HUDEP-2 (cell line): Measurements from ENCODE around the gene MAML1.
"Not testable (repeated sequence)": the region's sequence is repeated elsewhere in the genome, so short reads cannot be mapped to it uniquely, and the experiment has no call there.

Source experiments
- DNase-seq, 76 experiments: peaks; one replicate each; lab custom pipeline; 2025; ENCODE audit not compliant: unreplicated experiment in 76 of 76; lab: John Stamatoyannopoulos, UW

MAML1 gene

GRCh38 chr5:179789278-179789677 is 56.7 kb downstream of the MAML1 start:
- not testable (repeated sequence) for DNase-seq

- no peak for DNase-seq
Observed at GRCh38 chr5:179791881-179792611, 59.4 kb downstream of the MAML1 start.

DNA sequence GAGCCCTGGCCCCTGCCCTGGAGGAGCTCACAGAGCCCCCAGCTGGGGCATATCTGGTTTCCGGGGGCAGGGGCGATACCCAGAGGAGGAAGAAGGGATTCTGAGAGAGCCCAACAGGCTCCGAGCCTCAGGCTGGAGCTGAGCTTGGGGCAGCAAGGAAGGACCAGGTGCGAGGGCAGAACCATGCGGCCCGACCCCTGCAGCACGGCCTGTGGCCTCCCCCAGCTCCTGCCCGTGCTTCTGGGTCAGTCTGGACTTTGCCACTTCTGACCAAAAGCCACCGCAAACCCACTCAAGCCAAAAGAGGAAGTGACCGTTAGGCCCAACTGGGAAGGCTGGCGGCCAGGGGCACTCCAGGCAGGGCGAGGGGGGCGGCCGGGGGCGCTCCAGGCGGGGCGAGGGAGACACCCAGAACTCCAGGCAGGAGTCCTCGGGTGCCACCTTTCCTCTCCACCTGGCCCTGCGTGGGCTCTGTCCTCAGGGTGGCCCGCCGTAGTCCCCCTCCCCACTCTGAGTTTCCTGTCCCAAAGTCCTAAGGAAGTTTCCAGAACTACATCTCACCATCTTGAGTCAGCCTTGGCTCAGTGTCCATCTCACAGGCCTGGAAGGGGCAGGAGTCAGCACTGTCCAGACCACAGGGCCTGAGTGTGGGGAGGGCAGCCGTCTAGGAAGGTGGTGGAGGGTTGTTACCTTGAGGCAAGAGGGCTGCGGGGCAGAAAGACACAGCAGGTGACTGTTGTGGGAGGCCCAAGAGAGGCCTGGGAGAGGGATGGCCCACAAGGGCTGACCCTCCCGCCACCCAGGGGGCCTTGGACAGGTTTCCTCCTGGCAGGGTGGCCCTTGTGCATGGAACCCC is 60.2 kb downstream of the MAML1 start:
- no peak for DNase-seq

DNA sequence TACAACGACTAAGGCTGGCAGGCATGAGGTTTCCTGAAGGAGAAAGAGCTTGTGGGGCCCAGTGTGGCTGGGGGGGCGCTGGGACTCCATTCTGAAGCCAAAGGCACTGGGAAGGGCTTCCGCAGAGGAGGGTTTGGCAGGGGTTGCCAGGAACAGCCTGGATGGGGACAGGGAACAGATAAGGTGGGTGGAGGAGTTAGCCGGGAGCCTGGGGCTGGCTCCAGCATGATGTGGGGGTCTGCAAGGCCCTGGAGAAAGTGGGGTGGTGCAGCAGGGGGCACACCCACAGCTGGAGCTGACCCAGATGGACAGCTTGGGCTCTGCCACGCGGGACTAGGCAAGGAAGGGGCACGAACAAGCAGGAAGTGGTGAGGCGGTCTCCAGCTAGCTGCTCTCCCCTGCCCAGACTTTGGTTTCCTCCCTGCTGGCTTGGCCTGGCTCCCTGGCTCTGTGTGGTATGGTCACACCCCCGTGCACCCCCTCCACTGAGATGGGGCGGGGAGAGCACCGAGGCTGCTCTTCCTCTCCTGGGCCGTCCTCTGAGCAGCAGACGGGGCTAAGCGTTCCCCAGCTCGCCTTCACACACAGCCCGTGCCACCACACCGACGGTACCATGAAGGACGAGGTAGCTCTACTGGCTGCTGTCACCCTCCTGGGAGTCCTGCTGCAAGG is 61.0 kb downstream of the MAML1 start, which contains the start of gene LTC4S:
TSS of gene LTC4S (plus strand) at position 519 of the 672 bp plus-strand sequence. CDS start at position 614, 95 bp downstream.
- DNase-seq: peak in 69 of 76 experiments; percentile 10 to 83 (median 66)

DNA sequence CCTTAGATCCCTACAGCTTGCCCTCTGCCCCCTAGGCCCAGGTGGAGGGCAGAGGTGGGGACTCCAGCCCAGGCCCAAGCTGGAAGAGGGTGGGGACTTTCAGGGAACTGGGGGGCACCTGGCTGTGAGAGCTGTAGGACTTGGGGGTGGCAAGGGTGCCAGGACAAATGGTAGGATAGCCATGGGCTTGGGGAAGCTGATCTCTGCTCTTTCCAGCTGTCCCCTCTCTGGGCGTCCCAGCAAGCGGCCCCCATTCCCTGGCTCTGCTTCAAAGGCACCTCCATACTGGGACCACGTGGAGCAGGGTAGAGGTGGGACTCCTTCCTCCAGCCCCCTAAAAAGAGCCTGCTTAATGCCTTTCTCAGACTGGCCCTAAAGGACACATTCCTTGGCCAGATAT is 61.5 kb downstream of the MAML1 start:
- no peak for DNase-seq

DNA sequence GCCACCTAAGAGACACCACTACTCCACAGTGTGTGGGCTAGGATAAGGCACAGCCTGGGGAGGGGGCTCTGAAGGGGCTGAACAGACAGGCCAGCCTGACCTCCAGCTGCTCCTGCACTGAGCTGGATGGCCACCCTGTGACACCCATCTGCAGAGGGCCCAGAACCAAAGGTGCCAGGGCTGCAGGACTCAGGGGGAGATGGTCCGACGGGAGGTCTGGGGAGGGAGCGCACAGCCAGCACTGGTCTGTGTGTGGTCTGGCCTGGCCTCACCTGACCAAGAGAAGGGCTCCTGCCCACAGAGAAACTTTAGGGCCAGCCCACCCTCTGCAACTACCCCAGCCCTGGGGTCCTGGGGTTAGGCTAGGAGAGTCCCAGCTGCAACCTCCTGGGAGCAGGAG is 62.0 kb downstream of the MAML1 start:
- DNase-seq: no peak

GRCh38 chr5:179795049-179795862 is 62.6 kb downstream of the MAML1 start:
- DNase-seq: no peak

- DNase-seq: peak in 61 of 76 experiments; percentile 14 to 77 (median 56)
Observed at GRCh38 chr5:179795863-179796833, 63.5 kb downstream of the MAML1 start.

GRCh38 chr5:179796877-179797608 is 64.4 kb downstream of the MAML1 start:
- DNase-seq: no peak

DNA sequence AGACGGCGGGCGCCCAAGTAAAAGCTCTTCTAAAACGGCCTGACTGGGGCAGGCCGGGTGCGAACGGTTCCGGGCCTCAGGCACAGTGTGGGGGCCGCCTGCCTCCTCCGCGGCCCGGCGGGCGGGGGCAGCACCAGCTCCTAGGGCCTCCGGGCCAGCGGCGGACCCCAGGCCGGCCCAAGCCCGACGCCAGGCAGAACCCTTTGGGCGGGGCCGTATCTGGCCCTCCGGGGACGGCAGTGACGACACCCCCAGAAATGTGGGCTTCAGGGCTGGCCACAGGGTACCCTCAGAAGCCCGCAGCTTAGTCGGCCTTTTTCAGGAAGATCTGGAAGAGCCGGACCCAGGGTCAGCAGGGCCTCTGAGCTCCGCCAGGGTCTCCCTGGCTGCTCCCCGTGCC is 65.1 kb downstream of the MAML1 start:
- DNase-seq: no peak

DNA sequence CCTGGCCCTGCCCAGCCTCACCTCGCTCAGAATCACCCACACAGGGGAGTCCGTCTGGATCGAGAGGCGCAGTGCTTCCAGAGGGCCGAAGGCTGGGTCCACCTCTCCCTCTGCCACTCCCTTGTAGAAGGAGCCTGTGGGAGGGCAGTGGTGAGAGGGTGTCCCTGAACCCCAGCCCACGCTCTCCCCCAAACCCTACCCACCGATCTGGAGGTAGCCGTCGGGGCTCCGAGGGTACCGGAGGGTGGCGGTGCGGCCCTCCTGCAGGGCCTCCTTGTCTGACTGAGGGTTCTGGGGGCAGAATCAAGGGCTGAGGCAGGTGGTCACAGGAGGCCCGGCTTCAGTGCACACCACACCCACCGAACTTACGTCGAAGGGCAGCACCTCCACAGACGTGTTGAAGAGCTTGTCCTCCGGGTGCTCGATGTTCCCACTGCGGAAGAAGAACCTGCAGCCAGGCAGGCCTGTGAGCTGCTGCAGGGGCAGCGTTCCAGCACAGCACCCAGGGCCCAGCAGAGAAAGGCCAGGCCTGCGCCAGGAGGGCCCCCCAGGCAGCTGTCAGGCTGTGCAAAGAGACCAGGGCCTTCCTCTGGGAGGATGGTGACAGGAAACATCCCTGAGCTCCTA is 65.6 kb downstream of the MAML1 start:
- DNase-seq: no peak

DNA sequence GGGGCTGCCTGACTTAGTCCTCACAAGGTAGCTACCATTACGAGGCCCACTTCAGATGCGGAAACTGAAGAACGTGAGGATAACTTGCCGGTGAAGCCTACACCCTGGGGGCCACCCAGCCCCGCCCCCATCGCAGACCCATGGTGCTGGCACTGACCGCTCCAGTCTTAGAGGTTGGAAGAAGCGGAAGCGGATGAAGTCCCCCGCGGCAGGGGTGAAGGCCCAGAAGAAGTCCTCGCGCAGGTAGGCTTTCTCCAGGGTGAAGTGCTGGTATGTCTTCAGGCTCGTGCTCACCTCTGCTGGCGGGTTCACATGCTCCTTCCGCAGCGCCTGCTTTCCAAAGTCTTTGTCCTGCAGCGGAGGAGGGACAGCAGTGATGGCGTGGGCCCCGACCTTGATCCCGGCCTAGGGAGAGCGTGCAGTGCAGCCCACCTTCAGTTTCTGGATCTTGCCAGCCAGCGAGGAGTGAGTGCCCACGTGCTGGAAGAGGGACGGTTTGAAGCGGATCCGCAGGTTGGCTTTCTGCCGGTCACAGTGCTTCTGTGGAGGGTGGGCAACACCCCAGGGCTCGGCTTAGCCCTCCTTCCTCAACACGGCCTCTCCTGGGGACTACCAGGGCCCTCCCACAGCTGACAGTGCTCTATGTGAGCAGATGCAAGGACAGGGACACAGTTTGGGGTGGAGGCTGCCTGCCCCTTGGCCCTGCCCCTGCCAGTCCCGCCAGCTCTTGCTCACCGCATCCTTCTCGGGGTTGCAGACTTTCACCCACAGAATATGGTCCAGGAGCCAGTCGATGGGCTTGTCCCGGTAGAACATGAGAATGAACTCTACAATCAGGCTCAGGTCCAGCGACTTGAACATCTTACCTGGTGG is 66.4 kb downstream of the MAML1 start:
- DNase-seq: no peak

GRCh38 chr5:179799644-179799973 is 67.0 kb downstream of the MAML1 start:
- DNase-seq: no peak

- no peak for DNase-seq
Observed at GRCh38 chr5:179800071-179800695, 67.6 kb downstream of the MAML1 start.

DNA sequence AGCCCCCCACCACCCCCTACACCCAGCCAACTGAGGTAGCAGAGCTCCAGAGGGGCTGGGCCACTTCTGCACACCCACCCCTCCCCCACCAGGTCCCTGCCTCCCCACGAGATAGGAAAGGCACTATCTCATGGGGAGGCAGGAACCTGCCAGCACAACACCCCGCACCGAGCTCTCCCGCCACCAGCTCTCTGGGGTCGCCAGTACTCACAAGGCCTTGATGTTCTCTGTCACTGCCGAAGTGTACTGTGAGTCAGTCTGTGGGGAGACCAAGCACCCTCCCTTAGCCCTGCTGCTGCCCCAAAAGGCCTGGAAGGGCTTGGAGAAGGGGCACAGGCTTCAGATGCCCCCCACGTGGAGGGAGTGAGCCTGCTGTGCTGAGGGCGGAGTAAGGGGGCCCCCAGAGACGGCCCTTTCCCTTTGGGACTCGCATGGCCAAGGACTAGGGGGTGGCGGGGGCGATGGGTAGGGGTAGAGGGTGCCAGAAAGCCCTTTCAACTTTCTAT is 68.1 kb downstream of the MAML1 start:
- peak in 3 of 76 experiments; percentile 11 to 20 (median 17) for DNase-seq
